HG03103 (cell line): Measurements from ENCODE around the gene TBC1D9.

Experiments used
- ATAC-seq: cut with Tn5 transposase; IDR thresholded peaks from one replicate; pipeline ENCODE4 v1.9.1; 2021; ENCODE audit warnings: low read depth; ENCODE audit not compliant: unreplicated experiment

Gene TBC1D9

GRCh38 chr4:140726776-140727500, 29.2 kb downstream of the TBC1D9 start:
- no peak for ATAC-seq

GRCh38 chr4:140725556-140725955, 30.6 kb downstream of the TBC1D9 start:
- no peak for ATAC-seq

DNA sequence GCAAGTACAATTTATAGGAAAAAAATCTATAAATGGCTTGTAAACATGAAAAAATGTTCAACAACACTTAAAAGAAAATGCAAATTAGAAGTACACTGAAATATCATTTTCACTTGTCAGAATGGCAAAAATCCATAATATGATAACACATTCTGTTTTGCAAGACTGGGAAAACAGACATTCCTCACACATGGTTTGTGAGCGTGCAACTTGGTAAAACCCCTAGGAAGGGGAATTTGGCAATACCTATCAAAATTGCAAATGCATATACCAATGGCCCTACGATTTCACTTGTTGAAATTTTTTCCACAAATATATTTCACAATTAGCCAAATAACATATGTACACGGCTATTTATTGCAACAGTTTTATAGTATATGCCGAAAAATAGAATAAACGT, 31.4 kb downstream of the TBC1D9 start:
- ATAC-seq, result no peak

- ATAC-seq, result peak; percentile 45
Observed at GRCh38 chr4:140720387-140721304, 35.5 kb downstream of the TBC1D9 start.

- ATAC-seq, result no peak
Observed at GRCh38 chr4:140719686-140720085, 36.5 kb downstream of the TBC1D9 start.

- no peak for ATAC-seq
Observed at GRCh38 chr4:140719022-140719421, 37.2 kb downstream of the TBC1D9 start.

- ATAC-seq, result no peak
Observed at GRCh38 chr4:140718241-140718952, 37.8 kb downstream of the TBC1D9 start.

GRCh38 chr4:140717313-140717712, 38.9 kb downstream of the TBC1D9 start:
- ATAC-seq, result no peak

DNA sequence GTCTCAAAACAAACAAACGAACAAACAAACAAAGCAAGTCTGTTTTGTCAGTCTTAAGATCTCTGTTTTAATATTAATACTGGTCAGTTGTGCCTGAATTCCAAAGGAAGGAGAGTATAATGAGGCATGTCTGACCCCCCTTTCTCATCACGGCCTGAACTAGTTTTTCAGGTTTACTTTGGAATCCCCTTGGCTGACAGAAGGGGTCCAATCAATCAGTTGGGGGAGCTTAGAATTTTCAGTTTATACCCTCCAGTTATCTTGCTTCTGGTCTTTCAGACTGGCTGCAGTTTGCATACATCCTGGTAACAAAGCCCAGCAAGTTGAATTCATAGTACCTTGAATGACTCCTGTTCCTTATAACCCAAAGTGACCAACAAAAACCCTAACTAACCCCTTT, 41.1 kb downstream of the TBC1D9 start:
- no peak for ATAC-seq

DNA sequence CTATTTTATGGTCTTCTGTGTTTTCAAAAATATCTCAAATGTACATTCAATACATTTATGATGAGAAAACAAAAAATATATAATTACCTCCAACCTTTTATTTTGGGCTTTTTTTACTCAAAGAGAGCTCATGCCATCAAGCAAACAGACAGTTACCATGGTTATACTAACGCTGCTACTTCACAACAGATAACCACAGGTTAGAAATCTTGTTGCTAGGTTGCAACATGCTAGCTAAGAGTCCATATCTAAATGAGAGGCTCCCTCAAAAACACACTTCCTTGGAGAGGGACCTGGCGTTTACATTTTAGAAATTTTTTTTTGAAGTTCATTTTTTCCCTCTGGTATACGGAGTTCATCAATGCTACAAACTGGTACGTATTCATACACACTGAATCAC, 44.3 kb downstream of the TBC1D9 start:
- ATAC-seq, result no peak

GRCh38 chr4:140710908-140711622, 45.1 kb downstream of the TBC1D9 start:
- no peak for ATAC-seq

DNA sequence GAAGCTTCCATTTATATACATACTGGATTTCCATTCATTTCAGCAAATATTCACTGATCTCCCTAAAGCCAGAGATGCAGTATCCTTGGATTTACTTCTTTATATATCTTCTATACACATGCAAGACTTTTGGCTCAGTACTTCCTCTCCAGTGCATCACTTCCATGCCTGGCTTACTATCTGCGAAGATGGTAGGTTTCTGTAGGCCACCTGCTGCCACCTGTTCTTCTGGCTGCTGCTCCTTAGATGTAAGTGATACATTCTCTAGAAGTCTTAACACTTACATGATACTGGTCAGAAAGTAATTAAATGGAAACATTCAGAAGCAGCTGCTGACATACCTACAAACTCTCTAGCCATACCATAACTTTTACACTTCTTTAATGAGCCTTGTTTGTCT, 48.9 kb downstream of the TBC1D9 start:
- no peak for ATAC-seq

DNA sequence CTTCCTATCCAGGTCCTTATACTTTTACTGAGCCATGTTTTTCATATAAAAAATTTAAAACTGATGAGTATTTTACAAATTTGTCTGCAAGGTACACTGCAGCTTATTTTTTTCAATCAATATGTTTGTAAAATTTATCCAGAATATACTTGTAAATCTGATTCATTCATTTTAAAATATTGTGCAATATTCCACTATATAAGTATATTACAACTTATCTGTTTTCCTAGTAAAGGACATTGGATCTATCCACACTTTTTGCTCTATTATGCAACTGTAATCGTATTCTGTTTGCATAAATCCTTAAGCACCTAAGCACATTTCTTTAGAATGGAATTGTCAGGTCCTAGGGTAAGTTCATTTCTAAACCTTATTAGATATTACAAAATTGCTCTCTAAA, 49.5 kb downstream of the TBC1D9 start:
- ATAC-seq, result no peak

GRCh38 chr4:140706276-140706625, 49.9 kb downstream of the TBC1D9 start:
- ATAC-seq, result no peak

DNA sequence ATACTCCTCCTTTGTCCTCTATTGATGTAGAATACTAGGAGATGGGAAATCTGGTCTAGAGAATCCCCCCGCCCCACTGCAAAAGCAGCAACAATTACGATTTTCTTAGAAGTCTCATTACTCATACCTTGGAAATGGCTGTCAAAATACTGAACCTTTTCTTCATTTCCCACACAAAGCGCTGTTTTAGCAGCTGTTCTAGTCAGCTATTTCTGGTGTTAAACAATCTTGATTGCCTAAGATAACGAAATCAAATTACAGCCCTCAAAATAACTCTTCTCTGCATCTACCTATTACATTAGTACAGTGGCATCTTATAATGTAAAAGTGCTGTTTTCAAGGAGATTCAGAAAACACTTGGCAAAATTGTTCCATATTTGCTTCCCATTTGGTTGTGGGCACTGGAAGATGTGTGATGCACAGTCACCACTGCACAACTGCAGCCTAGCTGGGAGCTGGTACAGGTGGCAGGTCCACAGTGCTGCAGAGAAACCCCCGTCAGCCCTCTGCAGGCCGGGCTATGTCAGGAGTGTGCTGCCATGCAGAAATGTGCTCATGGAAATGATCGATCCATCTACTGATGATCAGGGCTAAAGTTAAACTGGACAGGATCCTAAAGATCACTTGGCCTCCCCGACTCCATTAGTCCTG, 50.4 kb downstream of the TBC1D9 start:
- no peak for ATAC-seq

GRCh38 chr4:140704964-140705363, 51.2 kb downstream of the TBC1D9 start:
- ATAC-seq, result no peak

- no peak for ATAC-seq
Observed at GRCh38 chr4:140704392-140704960, 51.7 kb downstream of the TBC1D9 start.

DNA sequence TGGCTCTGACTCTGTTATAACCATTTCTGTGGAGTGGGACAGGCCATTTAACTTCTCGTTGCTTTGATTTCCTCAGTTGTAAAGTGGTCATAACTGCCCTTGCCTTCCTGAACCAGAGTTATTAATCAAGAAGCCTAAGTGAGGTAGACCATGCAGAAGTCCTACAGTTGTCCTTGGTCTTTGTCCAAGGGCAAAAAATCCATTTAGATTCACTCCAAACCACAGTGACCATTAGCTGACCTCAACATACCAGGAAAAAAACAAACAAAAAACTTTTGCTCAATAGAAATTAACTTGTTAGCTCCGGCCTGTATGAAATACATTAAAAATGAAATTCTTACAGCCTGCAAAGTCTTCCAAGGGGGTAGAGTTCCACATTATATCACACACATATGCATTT, 52.7 kb downstream of the TBC1D9 start:
- no peak for ATAC-seq

- ATAC-seq, result no peak
Observed at GRCh38 chr4:140702096-140702757, 54.0 kb downstream of the TBC1D9 start.
